Endothelial cell of umbilical vein (primary cell): Measurements from ENCODE around the gene METRNL. TPM values are rescaled to one million over a fixed set of nuclear protein-coding genes. Genes with fewer than 3 reads are reported as not detected.

Source experiments
- BruUV-seq: library from RNA; stranded (reverse); fragments of 400-500 nt; replicated peaks from 2 replicates; lab custom pipeline; 2021; lab: Mats Ljungman, UMichigan
- CTCF ChIA-PET: fragments of 300-600, 350-600 bp; sonication (Branson Sonifier 250); formaldehyde crosslinking; loops from one replicate; lab custom pipeline; 2021; ENCODE audit warnings: antibody characterized with exemption, inconsistent platforms; lab: Charles Lee
- POLR2A ChIA-PET: fragments of 300-600, 350-600 bp; sonication (Branson Sonifier 250); formaldehyde crosslinking; loops from one replicate; lab custom pipeline; 2021; ENCODE audit warnings: antibody characterized with exemption, inconsistent platforms; lab: Charles Lee
- DNase-seq: peaks from one replicate; pipeline ENCODE4 v3.0.0-alpha.2; 2011; ENCODE audit warnings: low read depth, low spot score
- FAIRE-seq: peaks from 2 replicates; lab custom pipeline; 2011; peaks lifted over from hg19 to GRCh38; lab: Jason Lieb, UNC
- H2AFZ ChIP-seq: 2 replicates; pipeline ENCODE4 v1.6.0; 2012; ENCODE audit warnings: low read depth, low read length, control low read depth, inconsistent platforms
- H3K27ac ChIP-seq: 2 replicates; pipeline ENCODE4 v1.5.1; 2011; ENCODE audit warnings: low read depth, mild to moderate bottlenecking, control low read depth, low read length, moderate library complexity; ENCODE audit not compliant: insufficient read depth
- H3K27me3 ChIP-seq, 2 experiments: 2 replicates each; pipeline versions ENCODE4 v1.6.0 to v1.6.1; 2011; ENCODE audit warnings: low read length in 2 of 2, mixed read lengths in 1 of 2; ENCODE audit not compliant: control insufficient read depth in 2 of 2, insufficient read depth in 2 of 2
- H3K36me3 ChIP-seq, 2 experiments: 2 replicates in 1 of 2; 3 replicates in 1 of 2; pipeline ENCODE4 v1.5.1; 2011; ENCODE audit warnings: low read length in 2 of 2, mild to moderate bottlenecking in 1 of 2, moderate library complexity in 1 of 2; ENCODE audit not compliant: control insufficient read depth in 2 of 2, insufficient read depth in 2 of 2; ENCODE audit errors: extremely low read depth in 1 of 2
- H3K4me1 ChIP-seq: 3 replicates; pipeline ENCODE4 v1.5.1; 2011; ENCODE audit warnings: mild to moderate bottlenecking, low read length; ENCODE audit not compliant: control insufficient read depth, insufficient read depth; ENCODE audit errors: extremely low read depth
- H3K4me2 ChIP-seq: 2 replicates; pipeline ENCODE4 v1.6.1; 2011; ENCODE audit warnings: low read length, control low read depth, mixed read lengths; ENCODE audit not compliant: insufficient read depth
- H3K4me3 ChIP-seq, 3 experiments: fragments of 200-600 bp in 1 of 3; sonication (generic), shearing (Covaris generic) in 1 of 3; replicated peaks in 1 of 3; 2 replicates each; pipeline ENCODE4 v1.5.1; 2011 to 2016; ENCODE audit warnings: control low read depth in 3 of 3, low read length in 3 of 3, mild to moderate bottlenecking in 2 of 3, inconsistent platforms in 1 of 3, low read depth in 1 of 3, moderate library complexity in 1 of 3; ENCODE audit not compliant: insufficient read depth in 1 of 3
- H3K79me2 ChIP-seq: 2 replicates; pipeline ENCODE4 v1.6.0; 2012; ENCODE audit warnings: low read length, inconsistent platforms; ENCODE audit not compliant: control insufficient read depth, insufficient read depth
- H3K9ac ChIP-seq: replicated peaks from 2 replicates; pipeline ENCODE3; 2011; ENCODE audit warnings: low read length, control low read depth; ENCODE audit not compliant: insufficient read depth; ENCODE audit errors: extremely low read depth
- H3K9me1 ChIP-seq: replicated peaks from 3 replicates; pipeline ENCODE4 v1.6.0; 2011; ENCODE audit warnings: mild to moderate bottlenecking, low read length; ENCODE audit not compliant: control insufficient read depth, insufficient read depth; ENCODE audit errors: extremely low read depth
- H3K9me3 ChIP-seq: replicated peaks from 2 replicates; pipeline ENCODE4 v1.5.1; 2012; ENCODE audit warnings: low read length, inconsistent platforms; ENCODE audit not compliant: control insufficient read depth, insufficient read depth
- H4K20me1 ChIP-seq: replicated peaks from 2 replicates; pipeline ENCODE3; 2011; ENCODE audit warnings: mild to moderate bottlenecking, low read length; ENCODE audit not compliant: control insufficient read depth, insufficient read depth; ENCODE audit errors: extremely low read depth
- CTCF ChIP-seq, 2 donors: IDR thresholded peaks; 1 replicate in 1 of 2; 2 replicates in 1 of 2; pipeline ENCODE4 v1.5.1; 2011; ENCODE audit warnings: low read length in 2 of 2, mild to moderate bottlenecking in 2 of 2, moderate library complexity in 2 of 2, control low read depth in 1 of 2, inconsistent platforms in 1 of 2, low read depth in 1 of 2; ENCODE audit not compliant: insufficient read depth in 1 of 2; ENCODE audit errors: extremely low read depth in 1 of 2
- EZH2 ChIP-seq: IDR thresholded peaks from 2 replicates; pipeline ENCODE4 v1.6.1; 2012; ENCODE audit warnings: borderline replicate concordance, low read depth, mild to moderate bottlenecking, moderate library complexity, low read length, inconsistent platforms; ENCODE audit not compliant: severe bottlenecking
- FOS ChIP-seq: IDR thresholded peaks from 2 replicates; pipeline ENCODE4 v1.6.1; 2011; ENCODE audit warnings: mild to moderate bottlenecking, low read length, moderate library complexity, borderline replicate concordance; ENCODE audit not compliant: insufficient read depth
- GATA2 ChIP-seq: IDR thresholded peaks from 2 replicates; pipeline ENCODE4 v1.7.0; 2011; ENCODE audit warnings: low read depth, mild to moderate bottlenecking, moderate library complexity, mixed read lengths, low read length; ENCODE audit not compliant: insufficient read length, insufficient read depth
- JUN ChIP-seq: IDR thresholded peaks from 2 replicates; pipeline ENCODE4 v1.6.1; 2011; ENCODE audit warnings: borderline replicate concordance, low read depth; ENCODE audit not compliant: insufficient read length, insufficient read depth
- MAX ChIP-seq: IDR thresholded peaks from 2 replicates; pipeline ENCODE4 v1.6.1; 2011; ENCODE audit not compliant: insufficient read depth, insufficient read length
- MYC ChIP-seq: IDR thresholded peaks from one replicate; pipeline ENCODE4 v1.6.1; 2011; ENCODE audit warnings: mild to moderate bottlenecking, low read depth, low read length
- POLR2A ChIP-seq: IDR thresholded peaks from 2 replicates; pipeline ENCODE4 v1.6.1; 2012; ENCODE audit warnings: low read depth, mild to moderate bottlenecking, control low read depth, low read length
- POLR2AphosphoS5 ChIP-seq: IDR thresholded peaks from 2 replicates; pipeline ENCODE4 v1.6.1; 2012; ENCODE audit warnings: low read depth, mild to moderate bottlenecking, control low read depth, low read length, moderate library complexity; ENCODE audit not compliant: insufficient read depth
- dilution Hi-C: fragments of 300-500 bp; cut with MboI; formaldehyde crosslinking; loops from one replicate; pipeline ENCODE4 v1.15.0; 2019; ENCODE audit warnings: low sequenced_read_pairs; ENCODE audit not compliant: extremely low pct_ligation_motif_present
- intact Hi-C: fragments of 100-400 bp; cut with micrococcal nuclease; formaldehyde crosslinking; loops from one replicate; pipeline ENCODE4 v1.10.0; 2022
- polyA plus RNA-seq, 4 experiments: library from polyadenylated mRNA; depleted of rRNA in 3 of 4; stranded (reverse) in 3 of 4; unstranded in 1 of 4; fragments of >200 nt; gene quantifications; 2 replicates each; pipeline versions ENCODE4 v1.2.1 to v1.2.3, GENCODE V29; 2011 to 2012; ENCODE audit warnings: missing spikeins in 1 of 4
- total RNA-seq: library from RNA; stranded (reverse); gene quantifications from 2 replicates; pipeline ENCODE4 v1.2.3, GENCODE V29; 2021

The METRNL gene
- total and polyA plus RNA-seq, 2 donors (not counting 3 experiments of a cell fraction or from before 2014, with no cell fraction given), result 29.5 to 54.4 TPM

GRCh38 chr17:83116311-83116771 lies 36.9 kb downstream of the METRNL start:
- H4K20me1 ChIP-seq, result no peaks in the 10 kb centered on the region
- DNase-seq (no peak), FAIRE-seq (no peak)
- POLR2A ChIA-PET, result no interaction called here
- H3K27me3 ChIP-seq, result no peaks in the 10 kb centered on the region
- no TSS peak for BruUV-seq
- H3K9ac ChIP-seq, result no peak overlapping the region
- no peaks in the 10 kb centered on the region for H3K36me3 ChIP-seq
- intact Hi-C loops (no loop called here), dilution Hi-C loops (no loop called here)
- no peak overlapping the region for H3K27ac ChIP-seq
- H3K9me3 ChIP-seq, result no peaks in the 10 kb centered on the region
- no peaks in the 10 kb centered on the region for H3K9me1 ChIP-seq
- no peak overlapping the region for H3K4me2 ChIP-seq
- no peak overlapping the region for H2AFZ ChIP-seq
- no peak overlapping the region for H3K4me3 ChIP-seq
- peaks cover 2% of the 10 kb centered on the region for H3K4me1 ChIP-seq
- no peaks in the 10 kb centered on the region for H3K79me2 ChIP-seq
- CTCF ChIA-PET, result interaction anchor here (1.4 to 2.5 kb wide), 2 partner anchors 12 to 68 kb away, joined by 3 to 8 read pairs; no protein-coding TSS in a partner anchor
- no peak for TF ChIP-seq MYC
- TF ChIP-seq POLR2AphosphoS5, result no peak
- TF ChIP-seq POLR2A, result no peak
- no peak for TF ChIP-seq CTCF (IDR thresholded peaks at IDR 0.05; ENCODE audit: extremely low read depth in 1 of 2, insufficient read depth in 1 of 2, low read depth in 1 of 2, low read length in 2 of 2)
- TF ChIP-seq JUN, result no peak
- no peak for TF ChIP-seq EZH2
- TF ChIP-seq GATA2, result no peak
- TF ChIP-seq MAX, result no peak
- TF ChIP-seq FOS, result no peak
